Liver (tissue), 9 donors: Measurements from ENCODE around the gene CSKMT. TPM values are rescaled to one million over a fixed set of nuclear protein-coding genes. Genes with fewer than 3 reads are reported as not detected.

Source experiments
- DNase-seq: peaks from one replicate; pipeline ENCODE4 v3.0.0-alpha.2; 2017; ENCODE audit warnings: low spot score
- H3K27ac ChIP-seq, 2 donors: one replicate each; pipeline ENCODE4 v1.7.0; 2013; ENCODE audit warnings: inconsistent platforms in 2 of 2, low read length in 2 of 2, control low read depth in 1 of 2, low read depth in 1 of 2, mild to moderate bottlenecking in 1 of 2
- H3K27me3 ChIP-seq, 4 donors: one replicate each; pipeline versions ENCODE4 v1.6.1 to v1.7.0; 2013; ENCODE audit warnings: low read length in 3 of 4, inconsistent platforms in 1 of 4, mild to moderate bottlenecking in 1 of 4, moderate library complexity in 1 of 4; ENCODE audit not compliant: control insufficient read depth in 4 of 4, insufficient read depth in 4 of 4
- H3K36me3 ChIP-seq, 4 donors: one replicate each; pipeline versions ENCODE4 v1.6.1 to v1.7.0; 2013; ENCODE audit warnings: low read length in 3 of 4, mild to moderate bottlenecking in 3 of 4, low read depth in 1 of 4, moderate library complexity in 1 of 4; ENCODE audit not compliant: control insufficient read depth in 4 of 4, insufficient read depth in 3 of 4
- H3K4me1 ChIP-seq, 4 donors: one replicate each; pipeline versions ENCODE4 v1.6.1 to v1.7.0; 2013; ENCODE audit warnings: low read length in 3 of 4, mild to moderate bottlenecking in 3 of 4, moderate library complexity in 1 of 4; ENCODE audit not compliant: control insufficient read depth in 4 of 4, insufficient read depth in 4 of 4
- H3K4me3 ChIP-seq, 3 donors: one replicate each; pipeline versions ENCODE4 v1.6.1 to v1.7.0; 2013; ENCODE audit warnings: low read length in 3 of 3, control low read depth in 1 of 3, low read depth in 1 of 3, mild to moderate bottlenecking in 1 of 3
- H3K9ac ChIP-seq, 2 donors: one replicate each; pipeline ENCODE4 v1.7.0; 2013; ENCODE audit warnings: low read length in 2 of 2, mild to moderate bottlenecking in 2 of 2, moderate library complexity in 2 of 2, control low read depth in 1 of 2, low read depth in 1 of 2
- H3K9me3 ChIP-seq, 4 donors: one replicate each; pipeline versions ENCODE4 v1.6.1 to v1.7.0; 2013; ENCODE audit warnings: low read length in 3 of 4; ENCODE audit not compliant: control insufficient read depth in 4 of 4
- CTCF ChIP-seq: fragments of 150-350 bp; IDR thresholded peaks from 2 replicates; pipeline ENCODE4 v1.5.1; 2017; ENCODE audit warnings: improper control_type of control experiment, low read depth, low read length; ENCODE audit not compliant: missing input control
- EGR1 ChIP-seq, 2 donors: IDR thresholded peaks; 2 replicates each; pipeline ENCODE4 v1.6.1; 2016 to 2018; ENCODE audit warnings: antibody characterized with exemption in 2 of 2, low read depth in 2 of 2
- FOXA1 ChIP-seq: IDR thresholded peaks from 2 replicates; pipeline ENCODE4 v1.6.1; 2016; ENCODE audit warnings: antibody characterized with exemption
- FOXA2 ChIP-seq: IDR thresholded peaks from 2 replicates; pipeline ENCODE4 v1.6.1; 2016; ENCODE audit warnings: antibody characterized with exemption
- GABPA ChIP-seq, 2 donors: IDR thresholded peaks in 1 of 2; conservative IDR thresholded peaks in 1 of 2; 2 replicates each; pipeline ENCODE4 v1.6.1; 2016; ENCODE audit warnings: antibody characterized with exemption in 2 of 2, mild to moderate bottlenecking in 1 of 2, moderate library complexity in 1 of 2
- HNF4A ChIP-seq, 2 donors: conservative IDR thresholded peaks; 2 replicates each; pipeline ENCODE4 v1.6.1; 2016; ENCODE audit warnings: antibody characterized with exemption in 2 of 2, mild to moderate bottlenecking in 2 of 2
- HNF4G ChIP-seq: IDR thresholded peaks from 2 replicates; pipeline ENCODE4 v1.6.1; 2016; ENCODE audit warnings: antibody characterized with exemption
- JUND ChIP-seq, 2 donors: IDR thresholded peaks; 2 replicates each; pipeline ENCODE4 v1.6.1; 2016; ENCODE audit warnings: antibody characterized with exemption in 2 of 2
- REST ChIP-seq: IDR thresholded peaks from 2 replicates; pipeline ENCODE4 v1.6.1; 2016; ENCODE audit warnings: antibody characterized with exemption, mild to moderate bottlenecking
- RXRA ChIP-seq, 2 donors: IDR thresholded peaks; 2 replicates each; pipeline ENCODE4 v1.6.1; 2017 to 2018; ENCODE audit warnings: antibody characterized with exemption in 2 of 2, mild to moderate bottlenecking in 1 of 2
- SP1 ChIP-seq: IDR thresholded peaks from 2 replicates; pipeline ENCODE4 v1.6.1; 2018; ENCODE audit warnings: antibody characterized with exemption, mild to moderate bottlenecking
- TAF1 ChIP-seq: conservative IDR thresholded peaks from 2 replicates; pipeline ENCODE4 v1.6.1; 2016; ENCODE audit warnings: antibody characterized with exemption, mild to moderate bottlenecking
- YY1 ChIP-seq: IDR thresholded peaks from 2 replicates; pipeline ENCODE4 v1.6.1; 2016; ENCODE audit warnings: antibody characterized with exemption, mild to moderate bottlenecking
- ZBTB33 ChIP-seq: IDR thresholded peaks from 2 replicates; pipeline ENCODE4 v1.6.1; 2016; ENCODE audit warnings: antibody characterized with exemption
- WGBS: extraction: QIAGEN DNeasy Blood & Tissue Kit; methylation state at CpG from one replicate; pipeline ENCODE4 v1.1.7; 2013; 5-methylcytosine and 5-hydroxymethylcytosine counted together
- polyA plus RNA-seq, 2 donors: library from polyadenylated mRNA; stranded (reverse) in 1 of 2; unstranded in 1 of 2; fragments of 200-250 nt in 1 of 2; fragments of >200 nt in 1 of 2; fragmentation: Nextera tagmentation in 1 of 2; extraction: Ambion mirVana in 1 of 2; gene quantifications; one replicate each; pipeline versions ENCODE4 v1.2.1 to v1.2.3, GENCODE V29; 2013 to 2015
- total RNA-seq, 2 donors: library from RNA; depleted of rRNA; stranded (reverse); fragments of >200 nt; gene quantifications; one replicate each; pipeline ENCODE4 v1.2.3, GENCODE V29; 2014
- TF ChIP-seq, protein P1 (sequence below): IDR thresholded peaks from 2 replicates; pipeline ENCODE4 v1.6.1; 2016; ENCODE audit warnings: antibody characterized with exemption
- TF ChIP-seq, protein P2 (sequence below): IDR thresholded peaks from 2 replicates; pipeline ENCODE4 v1.6.1; 2016; ENCODE audit warnings: antibody characterized with exemption
- donor health status: healthy.
- donor health status: healthy.
- donor health status: healthy.
- donor health status: healthy.
- donor health status: healthy.

Gene CSKMT
- total and polyA plus RNA-seq, 4 donors, result 1.8 to 2.5 (median 2.3) TPM

DNA sequence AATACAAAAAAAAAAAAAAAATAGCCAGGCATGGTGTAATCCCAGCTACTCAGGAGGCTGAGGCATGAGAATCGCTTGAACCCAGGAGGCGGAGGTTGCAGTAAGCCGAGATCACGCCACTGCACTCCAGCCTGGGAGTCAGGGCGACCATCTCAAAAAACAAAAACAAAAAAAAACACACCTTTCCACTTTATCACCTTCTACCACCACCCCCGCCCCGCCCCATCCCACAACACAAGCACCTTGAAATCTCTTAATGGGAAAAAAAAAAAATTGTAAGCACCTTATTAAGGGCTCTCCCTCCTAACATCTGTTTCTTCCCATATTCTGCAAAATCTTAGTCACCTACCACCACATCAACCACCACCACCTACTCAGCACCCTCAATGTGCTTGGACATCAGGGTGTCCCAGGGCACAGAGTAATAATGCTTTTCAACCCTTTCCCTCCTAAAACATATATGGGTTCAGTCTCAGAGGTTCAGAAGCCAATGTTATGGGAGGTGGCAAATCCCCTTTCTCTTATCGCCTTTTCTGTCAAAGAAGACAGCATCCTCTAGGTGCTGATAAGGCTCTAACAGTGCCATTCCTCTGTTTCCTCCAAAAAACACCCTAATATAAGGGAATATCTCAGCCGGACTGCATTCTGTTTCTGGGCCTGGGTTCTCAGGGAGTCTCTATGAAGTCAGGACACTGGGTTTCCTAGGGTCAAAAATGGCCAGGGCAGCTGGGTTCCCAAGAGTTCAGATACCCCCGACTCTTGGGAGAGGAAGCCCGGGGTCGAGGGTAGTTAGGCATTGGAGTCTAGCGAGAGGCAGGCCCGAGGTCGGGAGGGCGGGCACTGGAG, 12.7 kb upstream of the CSKMT start:
- WGBS, result 36% methylated on average over 16 of the region's 16 CpGs
- H3K36me3 ChIP-seq, result peaks cover 0 to 12% (median 4%) of the 10 kb centered on the region in 4 donors
- peaks cover 4 to 24% (median 20%) of the 10 kb centered on the region in 4 donors for H3K4me1 ChIP-seq
- H3K9me3 ChIP-seq, result no peaks in the 10 kb centered on the region
- no peak for DNase-seq
- H3K27me3 ChIP-seq, result no peaks in the 10 kb centered on the region
- peak overlapping the region; percentile 75 to 89 (median 80) for H3K4me3 ChIP-seq
- TF ChIP-seq TAF1, result no peak
- TF ChIP-seq CTCF, result no peak
- no peak for TF ChIP-seq FOXA1
- TF ChIP-seq ZBTB33, result no peak
- no peak for TF ChIP-seq GABPA (IDR thresholded peaks at IDR 0.05 in 1 of 2, conservative IDR thresholded peaks at IDR 0.05 in 1 of 2)
- TF ChIP-seq JUND (IDR thresholded peaks at IDR 0.05), result no peak
- no peak for TF ChIP-seq REST
- TF ChIP-seq FOXA2, result no peak
- no peak for TF ChIP-seq HNF4G
- no peak for TF ChIP-seq SP1
- H3K9ac ChIP-seq, result peak overlapping the region; percentile 51 to 96
- peak overlapping the region; percentile 90 to 92 for H3K27ac ChIP-seq

DNA sequence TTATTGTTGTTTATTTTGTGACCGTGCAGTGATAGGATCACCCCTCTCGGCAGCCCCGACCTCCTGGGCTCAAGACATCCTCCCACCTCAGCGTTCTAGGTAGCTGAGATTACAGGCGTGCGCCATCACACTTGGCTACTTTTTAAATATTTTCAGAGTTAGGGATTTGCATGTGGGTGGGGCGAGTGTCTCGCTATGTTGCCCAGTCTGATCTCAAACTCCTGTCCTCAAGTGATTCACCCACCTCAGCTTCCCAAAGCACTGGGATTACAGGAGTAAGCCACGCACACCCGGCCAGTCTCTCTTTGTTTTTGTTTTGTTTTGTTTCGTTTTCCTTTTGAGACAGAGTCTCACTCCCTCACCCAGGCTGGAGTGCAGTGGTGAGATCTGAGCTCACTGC, 10.8 kb upstream of the CSKMT start:
- Histone ChIP-seq H3K9me3 (no peaks in the 10 kb centered on the region), H3K27me3 (no peaks in the 10 kb centered on the region), H3K4me3 (no peak overlapping the region), H3K4me1 (peaks cover 2 to 16% (median 12%) of the 10 kb centered on the region in 4 donors), H3K9ac (no peak overlapping the region), H3K36me3 (peaks cover 0 to 6% (median 3%) of the 10 kb centered on the region in 4 donors), H3K27ac (no peak overlapping the region)
- DNase-seq, result no peak
- WGBS, result 89% methylated on average over 11 of the region's 11 CpGs
- no peak for TF ChIP-seq FOXA2
- TF ChIP-seq ZBTB33, result no peak
- TF ChIP-seq, protein P1, sequence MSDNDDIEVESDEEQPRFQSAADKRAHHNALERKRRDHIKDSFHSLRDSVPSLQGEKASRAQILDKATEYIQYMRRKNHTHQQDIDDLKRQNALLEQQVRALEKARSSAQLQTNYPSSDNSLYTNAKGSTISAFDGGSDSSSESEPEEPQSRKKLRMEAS, result no peak
- TF ChIP-seq YY1, result no peak
- no peak for TF ChIP-seq REST
- TF ChIP-seq, protein P2, sequence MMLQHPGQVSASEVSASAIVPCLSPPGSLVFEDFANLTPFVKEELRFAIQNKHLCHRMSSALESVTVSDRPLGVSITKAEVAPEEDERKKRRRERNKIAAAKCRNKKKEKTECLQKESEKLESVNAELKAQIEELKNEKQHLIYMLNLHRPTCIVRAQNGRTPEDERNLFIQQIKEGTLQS, result no peak
- TF ChIP-seq HNF4G, result no peak
- no peak for TF ChIP-seq RXRA (IDR thresholded peaks at IDR 0.05)
- TF ChIP-seq HNF4A (conservative IDR thresholded peaks at IDR 0.05), result no peak
- no peak for TF ChIP-seq EGR1 (IDR thresholded peaks at IDR 0.05; ENCODE audit: low read depth in 2 of 2)
- TF ChIP-seq FOXA1, result no peak
- no peak for TF ChIP-seq GABPA (IDR thresholded peaks at IDR 0.05 in 1 of 2, conservative IDR thresholded peaks at IDR 0.05 in 1 of 2)
